ENCODE results near the gene SATB2.

The SATB2 gene

DNA sequence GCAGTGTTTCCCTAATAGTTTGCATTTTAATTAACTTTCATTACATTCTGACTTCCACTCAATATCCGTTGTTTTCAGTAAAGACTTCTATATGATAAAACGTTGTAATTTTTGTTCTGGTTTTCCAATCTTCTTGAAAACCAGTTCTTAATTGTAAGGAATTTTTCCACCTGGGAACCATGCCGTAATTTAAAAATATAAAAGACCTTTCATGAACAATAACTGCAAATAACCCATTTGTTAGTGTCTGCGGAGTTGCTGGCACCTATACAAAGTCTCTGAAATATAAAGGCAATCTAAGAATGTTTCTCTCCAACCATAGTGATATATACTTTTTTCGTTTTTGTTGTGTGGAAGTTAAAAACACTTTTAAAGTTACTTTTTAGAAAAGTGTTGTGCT is 7.7 kb upstream of the SATB2 start:
- no peak for DNase-seq

DNA sequence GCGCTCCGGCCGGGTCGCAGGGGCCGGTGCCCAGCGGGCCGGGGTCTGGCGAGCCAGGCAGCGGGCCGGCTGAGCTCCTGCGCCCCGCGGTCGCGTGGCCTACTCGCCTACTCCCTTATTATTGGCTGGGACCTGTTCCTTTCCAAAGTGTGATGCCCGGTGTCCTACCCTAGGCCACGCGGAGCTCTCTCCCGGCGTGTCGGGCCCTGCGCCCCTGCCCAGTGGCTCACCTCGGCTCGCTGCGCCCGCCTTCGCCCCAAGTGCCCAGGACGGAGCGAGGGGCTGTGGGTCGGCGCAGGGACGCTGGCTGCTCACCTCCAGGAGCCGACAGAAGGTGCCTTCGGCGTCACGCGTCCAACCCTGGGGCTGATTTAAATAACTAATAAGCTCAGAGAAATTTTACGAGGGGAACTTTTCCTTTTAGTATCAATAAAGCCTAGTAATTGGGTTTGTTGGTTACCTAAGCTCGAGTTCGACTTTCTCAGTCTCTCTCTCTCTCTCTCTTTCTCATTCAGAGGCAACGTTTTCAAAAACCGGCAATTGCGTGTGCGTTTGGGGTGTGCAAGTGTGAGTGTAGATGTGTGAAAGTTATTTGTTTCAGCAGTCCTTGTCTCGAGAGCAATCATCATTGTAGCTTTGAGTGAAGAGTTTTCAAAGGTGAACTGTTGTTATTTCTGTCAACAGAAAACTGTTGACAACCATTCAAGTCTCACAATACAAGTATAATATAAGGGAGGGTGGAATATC is 7.0 kb upstream of the SATB2 start:
- DNase-seq: no peak

DNA sequence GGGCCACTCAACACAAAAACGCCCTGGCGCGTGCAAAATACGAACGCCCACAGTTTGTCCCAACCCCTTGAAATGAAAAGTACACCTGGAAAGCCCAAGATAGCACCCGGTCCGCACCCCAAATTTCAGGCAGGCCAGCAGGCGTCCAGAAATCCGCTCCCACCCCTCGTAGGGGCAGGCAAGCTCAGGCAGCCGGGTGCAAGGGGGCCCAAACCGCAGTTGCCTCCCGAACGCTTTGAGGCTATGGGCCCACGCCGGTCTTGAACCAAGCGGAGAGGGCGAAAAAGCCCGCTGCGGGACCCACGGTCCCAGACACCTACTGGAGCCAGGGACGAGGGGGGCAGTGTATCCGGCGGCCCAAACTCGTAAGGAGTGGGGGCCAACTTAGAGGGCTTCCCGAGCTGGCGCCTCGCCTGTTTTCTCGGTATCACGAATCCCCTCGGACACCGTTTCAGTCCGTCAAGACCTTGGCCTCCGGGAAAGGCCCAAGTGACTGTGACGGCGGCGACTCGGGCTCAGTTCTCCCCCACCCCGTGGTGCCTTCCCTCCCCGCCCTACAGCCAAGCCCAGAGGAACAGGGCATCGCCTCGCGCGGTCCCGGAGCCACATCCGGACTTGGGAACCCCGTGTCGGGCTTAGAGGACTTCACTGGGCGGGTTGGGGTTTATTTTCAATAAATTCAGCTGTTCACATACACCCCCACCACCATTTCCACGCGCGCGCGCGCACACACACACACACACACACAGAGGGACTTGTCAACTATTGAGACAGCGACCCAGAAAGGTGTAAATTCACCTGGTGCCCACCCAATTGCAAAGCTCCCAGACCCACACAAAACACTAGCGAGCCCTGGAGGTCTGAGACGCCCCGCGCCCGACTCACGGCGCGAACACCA is 6.2 kb upstream of the SATB2 start:
- no peak for DNase-seq

DNA sequence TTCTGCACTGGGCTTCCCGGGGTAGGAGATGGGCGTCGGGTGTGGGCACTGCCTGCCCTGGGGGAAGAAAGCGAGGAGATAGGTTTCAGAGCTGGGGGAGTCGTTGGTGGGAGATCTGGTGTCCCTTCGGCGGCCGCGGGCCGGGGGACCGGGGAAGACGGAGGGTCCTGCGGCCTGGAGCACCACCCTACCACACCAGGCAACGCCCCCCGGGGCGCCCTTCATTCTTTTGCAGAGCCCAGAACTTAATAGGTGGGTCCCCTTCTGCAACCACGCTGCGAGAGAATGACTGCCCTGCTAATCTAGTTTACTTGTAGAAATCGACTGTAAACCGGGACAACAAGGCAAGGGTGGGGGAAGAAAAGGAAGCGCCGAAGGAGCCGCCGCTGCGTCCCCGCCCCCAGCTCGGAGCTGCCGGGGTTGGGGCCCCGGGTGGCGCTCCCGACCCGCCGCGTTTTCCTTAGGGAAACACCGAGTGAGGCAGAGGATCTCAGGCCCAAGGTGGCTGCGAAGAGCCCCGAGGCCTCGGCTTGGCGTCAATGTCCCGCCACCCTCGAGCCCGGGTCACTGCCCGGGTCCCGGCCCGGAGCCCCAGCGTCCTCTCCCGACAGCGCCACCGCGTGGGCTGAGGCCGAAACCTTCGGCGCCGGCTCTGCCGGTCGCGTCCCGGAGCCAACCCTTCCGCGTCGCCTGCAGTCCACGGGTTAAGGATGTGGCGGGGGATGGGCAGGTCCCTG is 5.4 kb upstream of the SATB2 start:
- peak; percentile 18 for DNase-seq

DNA sequence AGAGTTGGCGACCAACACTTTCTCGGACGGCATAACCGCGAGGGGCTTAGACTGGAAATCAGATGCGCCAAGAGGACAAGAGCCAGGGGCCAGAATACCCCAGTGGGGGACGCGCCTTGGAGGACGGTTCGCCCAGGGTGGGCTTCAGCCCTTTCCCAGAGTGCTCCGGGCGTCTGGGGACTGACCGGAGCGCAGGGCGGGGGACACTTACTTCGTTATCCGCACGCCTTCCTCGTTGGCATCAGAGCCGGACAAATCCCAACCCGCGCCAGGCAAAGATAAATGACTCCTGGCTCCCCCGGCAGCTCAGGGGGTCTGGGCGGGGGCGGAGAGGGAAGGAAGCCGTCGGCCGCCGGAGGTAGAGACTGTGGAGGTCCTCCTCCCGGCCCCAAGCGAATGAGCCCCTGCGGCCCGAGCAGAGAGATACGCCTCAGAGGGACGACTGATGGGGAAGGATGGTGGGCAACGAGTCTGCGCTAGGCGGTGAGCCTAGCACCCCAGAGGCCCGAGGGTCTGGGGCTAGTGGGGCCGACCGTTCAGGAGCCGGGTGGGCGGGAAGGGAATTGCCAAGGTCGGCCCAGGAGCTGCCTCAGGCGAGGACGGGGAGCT is 4.7 kb upstream of the SATB2 start:
- DNase-seq: no peak

DNA sequence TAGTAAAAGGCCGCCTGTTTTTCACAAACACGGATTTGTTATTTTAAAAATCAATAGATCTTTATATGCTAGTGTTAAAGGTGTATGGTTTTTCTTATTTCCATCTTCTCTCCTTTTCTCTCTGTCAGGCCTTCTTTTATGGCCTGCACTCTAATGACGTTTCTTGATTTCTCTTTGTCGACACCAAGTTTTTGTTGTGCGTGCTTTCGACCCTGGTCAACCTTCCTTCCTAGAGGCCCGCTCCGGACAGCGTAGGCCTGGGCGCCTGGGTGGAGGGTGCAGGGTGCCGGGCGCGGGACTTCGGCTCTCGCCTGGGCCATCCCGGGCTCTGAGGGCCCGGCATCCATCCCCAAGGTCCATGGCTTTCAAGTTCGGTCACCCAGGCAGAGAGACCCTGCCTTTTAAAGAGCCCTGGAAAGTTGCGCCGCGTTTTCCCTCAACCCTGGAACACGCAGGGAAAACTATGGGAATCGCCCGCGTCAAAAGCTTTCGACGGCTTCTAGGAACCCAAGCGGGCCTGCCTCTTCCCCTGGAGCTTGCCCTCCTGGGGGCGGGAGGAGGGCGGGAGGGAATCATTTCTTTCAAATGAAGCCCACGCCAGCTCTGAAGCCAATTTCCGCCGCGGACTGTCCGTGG is 4.1 kb upstream of the SATB2 start:
- DNase-seq: no peak

DNA sequence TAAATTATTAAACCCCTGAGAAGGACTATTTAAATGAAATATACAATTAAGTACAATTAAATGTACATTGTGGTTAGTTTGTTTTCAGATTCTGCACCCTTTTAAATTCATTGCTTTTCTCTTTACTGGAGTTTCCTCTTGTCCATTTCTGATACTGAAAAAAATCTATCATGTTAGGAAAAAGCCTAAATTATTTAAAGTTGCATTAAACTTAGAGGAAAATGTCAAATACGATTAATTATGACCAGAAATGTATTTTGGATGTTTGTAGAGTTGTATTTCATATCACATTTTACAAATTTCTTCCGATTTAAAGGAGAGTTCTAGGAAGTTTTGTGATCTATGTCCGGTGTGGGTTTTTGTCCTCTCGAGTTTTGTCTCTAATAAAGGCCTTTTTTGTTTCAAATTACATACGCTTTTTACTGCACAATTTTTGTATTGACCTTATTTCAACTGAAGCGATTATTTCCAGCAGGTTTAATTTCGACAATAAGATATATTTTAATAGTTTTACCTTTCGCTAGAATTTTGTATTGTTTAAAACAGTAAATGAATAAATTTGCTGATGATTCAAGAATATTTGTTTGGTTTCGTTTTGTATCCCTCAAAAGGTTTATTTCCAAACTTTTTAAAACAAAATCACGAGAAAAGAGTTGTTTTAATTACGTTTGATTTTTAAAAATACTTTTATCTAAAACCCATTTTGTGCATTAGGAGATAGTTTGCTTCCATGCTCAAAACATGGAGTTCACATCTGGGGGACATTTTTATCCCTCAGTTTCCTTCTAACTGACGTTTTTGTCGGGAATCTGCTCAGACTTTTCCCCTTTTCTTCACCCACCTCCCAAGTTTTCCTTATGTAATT is 3.3 kb upstream of the SATB2 start:
- DNase-seq: no peak

DNA sequence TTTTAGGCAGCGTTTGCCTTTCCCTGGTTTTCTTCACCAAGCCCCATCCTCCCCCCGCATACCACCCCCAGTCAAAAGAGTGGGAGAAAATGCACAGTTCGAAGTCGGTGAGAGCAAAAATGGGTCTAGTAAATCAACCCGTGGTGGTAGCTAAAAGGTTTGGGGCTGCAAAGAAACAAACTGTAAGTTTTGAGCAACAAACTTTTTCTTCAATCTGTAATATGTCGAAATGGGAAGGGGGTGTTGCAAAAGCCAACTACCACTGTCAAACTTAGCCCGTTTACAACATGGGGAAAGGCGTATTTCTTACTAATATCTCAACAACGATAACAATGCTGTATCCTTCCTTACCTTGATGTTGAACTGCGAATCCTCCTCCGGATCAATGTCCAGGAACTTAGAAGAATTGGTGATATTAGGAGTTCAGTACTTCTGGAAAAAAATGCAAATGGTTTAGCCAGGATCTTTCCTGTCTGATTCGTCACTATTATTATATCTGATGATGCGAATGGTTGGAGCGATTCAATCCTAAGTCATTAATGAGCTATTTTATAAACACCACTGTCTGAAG is 2.4 kb upstream of the SATB2 start:
- peak; percentile 54 for DNase-seq

DNA sequence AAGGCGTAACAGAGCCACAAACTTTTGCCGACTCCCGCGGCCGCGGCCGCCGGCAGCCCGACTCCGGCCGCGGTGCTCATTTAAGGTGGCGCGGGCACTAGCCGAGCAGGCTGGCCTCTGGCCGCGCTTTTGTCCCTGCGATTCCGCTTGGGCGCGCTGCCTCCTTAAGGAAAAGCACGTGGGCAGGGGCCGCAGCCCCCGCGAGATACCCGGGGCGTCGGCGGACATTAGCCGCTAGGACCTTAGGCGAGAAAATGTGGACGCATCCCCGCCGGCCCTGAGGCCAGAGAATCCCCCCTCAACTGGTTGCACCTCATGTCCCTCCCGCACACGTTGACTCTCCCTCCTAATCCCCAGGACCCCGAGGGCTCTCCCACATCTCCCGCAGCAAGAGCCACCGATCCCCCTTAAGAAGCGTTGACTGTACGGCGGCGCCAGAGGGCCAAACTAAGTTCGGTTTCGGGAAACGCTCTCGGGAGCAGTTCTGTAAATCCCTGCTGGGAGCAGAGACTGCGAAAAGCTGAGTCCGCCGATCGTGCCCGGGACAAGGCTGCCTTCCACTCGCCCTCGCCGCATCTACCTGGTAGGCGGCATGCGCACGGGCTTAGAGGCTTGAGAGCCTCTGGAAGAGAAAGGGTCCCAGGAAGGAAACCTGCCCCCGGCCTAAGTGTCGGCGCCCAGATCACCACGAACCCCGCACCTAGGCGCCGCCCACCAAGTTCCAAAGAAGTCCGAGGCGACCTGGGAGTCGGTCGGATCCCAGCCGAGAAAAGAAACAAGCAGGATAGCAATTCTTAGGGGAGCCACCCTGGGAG is 1.8 kb upstream of the SATB2 start:
- peak; percentile 85 for DNase-seq

DNA sequence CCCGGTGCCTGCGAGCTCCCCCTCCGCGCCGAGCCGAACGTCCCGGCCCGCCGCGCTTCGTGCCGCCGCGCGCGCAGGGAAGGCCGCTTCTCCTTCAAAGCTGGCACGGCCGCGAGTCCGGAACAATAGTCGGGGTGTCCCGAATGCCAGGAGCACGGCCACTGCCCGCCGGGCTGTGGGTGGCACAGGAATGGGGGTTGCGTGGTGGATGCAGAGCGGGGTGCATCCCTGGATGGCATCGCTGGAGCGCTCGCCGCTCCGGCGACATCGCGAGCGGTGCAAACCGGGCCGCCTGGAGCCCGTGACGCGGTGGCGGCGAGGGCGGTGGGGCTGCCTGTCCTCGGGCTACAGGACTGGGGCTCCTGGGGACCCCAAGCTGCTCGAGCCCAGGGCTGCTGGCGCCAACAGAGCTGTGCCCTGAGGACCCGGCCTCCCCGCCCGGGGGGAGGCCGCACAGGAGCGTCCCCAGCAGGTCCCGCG is 1.1 kb upstream of the SATB2 start:
- DNase-seq: peak; percentile 58

DNA sequence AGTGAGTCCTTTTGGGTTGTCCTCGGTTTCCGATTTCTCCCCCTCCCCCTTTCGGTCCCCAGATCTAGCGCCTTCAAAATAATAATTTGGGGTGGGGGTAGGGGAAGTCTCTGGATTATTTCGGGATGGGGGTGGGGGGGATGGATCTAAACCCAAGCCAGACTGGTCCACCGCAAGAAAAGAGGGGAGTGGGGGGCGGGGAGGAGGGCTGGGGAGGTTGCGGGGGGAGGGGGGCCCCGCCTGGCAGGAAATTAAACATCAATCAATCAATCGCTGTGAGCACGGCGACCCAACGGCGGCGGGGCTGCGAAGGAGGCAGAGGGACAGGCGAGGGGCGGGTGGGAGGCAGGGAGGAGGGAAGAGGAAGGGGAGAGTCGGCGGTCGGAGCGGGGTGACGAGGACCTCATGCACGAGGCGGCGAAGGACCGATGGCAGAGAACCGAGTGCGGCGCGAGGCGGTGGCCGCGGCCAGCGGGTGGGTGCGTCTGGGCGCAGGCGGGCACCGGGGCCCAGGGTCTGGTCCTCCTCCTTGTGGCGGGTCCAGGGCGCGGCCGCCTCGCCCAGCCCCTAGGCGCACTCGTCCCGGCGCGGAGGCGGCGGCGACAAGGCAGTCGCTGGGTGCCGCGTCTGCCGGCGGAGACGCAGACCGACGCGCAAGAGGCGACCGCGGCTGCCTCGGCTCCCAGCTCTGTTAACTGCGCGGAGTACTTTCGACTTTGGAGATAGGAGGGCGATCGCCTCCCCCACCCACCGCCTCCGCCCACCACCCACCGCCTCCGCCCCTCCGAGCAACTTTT is 468 bp upstream of the SATB2 start:
- peak; percentile 58 for DNase-seq

DNA sequence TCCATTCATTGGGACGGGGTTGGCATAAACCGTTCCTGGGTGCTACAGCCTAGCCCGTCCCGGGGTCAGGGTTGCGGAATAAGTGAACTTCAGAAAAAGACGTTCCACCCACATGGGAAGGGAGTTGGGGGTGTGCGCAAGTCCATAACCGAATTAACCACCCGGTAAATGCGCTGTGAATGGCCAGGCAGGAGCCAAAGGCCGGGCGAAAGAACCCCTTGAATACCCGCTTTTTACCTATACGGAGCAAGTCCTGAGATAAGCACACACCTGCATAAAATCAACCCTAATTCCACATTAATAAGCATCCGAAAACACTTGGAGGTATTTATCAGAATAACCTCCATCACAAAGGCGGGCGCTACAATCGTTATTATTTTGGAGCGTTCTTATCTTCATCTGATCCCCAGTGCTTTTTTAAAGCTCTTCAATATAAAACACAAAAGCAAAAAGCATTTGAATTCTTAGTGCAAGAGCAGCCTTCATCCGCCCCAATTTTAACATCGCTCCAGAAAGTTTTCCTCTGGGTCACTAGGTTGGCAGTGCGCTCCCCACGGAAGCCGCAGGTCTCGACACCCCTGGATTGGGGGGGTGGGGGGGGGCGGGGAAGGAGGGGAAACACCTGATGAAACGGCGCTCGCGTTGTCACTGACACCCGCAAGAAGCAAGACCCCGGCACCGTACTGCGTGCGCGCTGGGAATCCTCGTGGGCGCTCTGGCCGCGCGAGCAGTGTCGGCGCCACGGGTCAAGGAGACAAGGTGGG is 1.2 kb downstream of the SATB2 start:
- peak; percentile 18 for DNase-seq

DNA sequence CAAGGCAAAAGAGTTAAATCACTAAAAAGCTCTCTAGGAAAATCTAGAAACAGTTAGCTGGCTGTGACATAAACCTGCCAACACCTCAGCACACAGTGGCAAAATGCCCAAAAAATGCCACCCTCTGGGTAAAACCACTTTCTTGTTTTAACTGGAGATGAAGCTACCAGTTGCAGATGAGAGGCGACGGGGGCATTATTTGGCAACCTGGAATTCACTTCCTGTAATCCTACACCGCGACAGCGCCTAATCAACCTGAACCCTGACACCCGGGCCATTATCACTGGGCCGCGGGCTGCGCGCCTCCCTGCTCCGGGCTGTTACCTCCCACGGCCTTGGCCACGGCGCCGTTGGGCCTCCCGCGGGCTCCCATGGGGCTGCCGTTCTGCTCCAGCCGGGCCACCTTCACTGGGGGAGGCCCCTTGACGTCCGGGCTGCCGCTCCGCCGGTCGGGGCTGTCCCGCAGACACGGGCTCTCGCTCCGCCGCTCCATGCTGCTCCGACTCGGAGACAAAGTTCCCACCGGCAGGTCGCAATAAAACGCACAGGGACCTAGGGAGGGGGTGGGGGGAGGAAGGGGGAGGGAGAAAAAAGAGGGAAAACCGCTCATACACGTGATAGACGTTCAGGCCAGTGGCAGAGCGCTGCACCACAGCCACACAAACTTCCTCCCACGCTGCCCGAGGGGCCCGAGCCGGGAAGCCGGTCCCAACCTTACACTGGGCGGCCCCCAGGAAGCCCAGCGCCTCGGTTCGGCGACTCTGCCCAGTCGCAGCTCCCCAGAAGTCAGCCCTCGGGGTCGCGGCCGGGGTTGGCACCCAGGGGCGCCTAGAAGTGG is 2.0 kb downstream of the SATB2 start:
- peak; percentile 74 for DNase-seq

DNA sequence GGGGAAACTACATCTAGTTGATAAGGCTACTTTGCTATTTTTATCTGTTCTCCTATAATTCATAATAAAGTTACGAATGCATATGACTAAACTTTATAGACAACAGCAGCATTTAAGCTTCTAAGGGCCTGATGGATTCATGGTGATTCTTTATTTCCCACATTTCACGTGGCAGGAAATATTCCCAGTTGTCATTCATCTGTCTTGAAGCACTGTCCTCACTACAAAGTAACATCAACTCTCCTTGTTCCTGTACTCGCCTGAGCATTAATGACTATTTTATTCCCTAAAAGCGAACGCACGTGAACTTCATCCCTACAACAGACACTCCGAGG is 2.6 kb downstream of the SATB2 start:
- DNase-seq: peak; percentile 74

DNA sequence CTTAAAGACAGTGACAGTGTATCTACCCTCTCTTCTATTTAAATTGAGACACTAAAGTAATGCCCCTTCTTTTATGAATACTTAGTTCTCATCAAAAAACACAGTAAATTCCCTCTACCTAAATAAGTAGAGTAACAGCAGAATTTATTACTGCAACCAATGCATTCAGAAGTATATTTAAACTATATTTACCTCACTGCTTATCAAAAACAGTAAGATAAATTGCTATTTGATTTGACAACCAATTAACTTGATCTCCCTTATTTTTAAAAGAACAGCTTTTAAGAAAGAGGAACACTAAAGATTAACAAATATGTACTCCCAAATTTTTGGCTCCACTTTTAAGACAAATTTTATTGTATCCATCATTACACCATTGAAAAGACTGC is 4.8 kb downstream of the SATB2 start:
- DNase-seq: no peak

DNA sequence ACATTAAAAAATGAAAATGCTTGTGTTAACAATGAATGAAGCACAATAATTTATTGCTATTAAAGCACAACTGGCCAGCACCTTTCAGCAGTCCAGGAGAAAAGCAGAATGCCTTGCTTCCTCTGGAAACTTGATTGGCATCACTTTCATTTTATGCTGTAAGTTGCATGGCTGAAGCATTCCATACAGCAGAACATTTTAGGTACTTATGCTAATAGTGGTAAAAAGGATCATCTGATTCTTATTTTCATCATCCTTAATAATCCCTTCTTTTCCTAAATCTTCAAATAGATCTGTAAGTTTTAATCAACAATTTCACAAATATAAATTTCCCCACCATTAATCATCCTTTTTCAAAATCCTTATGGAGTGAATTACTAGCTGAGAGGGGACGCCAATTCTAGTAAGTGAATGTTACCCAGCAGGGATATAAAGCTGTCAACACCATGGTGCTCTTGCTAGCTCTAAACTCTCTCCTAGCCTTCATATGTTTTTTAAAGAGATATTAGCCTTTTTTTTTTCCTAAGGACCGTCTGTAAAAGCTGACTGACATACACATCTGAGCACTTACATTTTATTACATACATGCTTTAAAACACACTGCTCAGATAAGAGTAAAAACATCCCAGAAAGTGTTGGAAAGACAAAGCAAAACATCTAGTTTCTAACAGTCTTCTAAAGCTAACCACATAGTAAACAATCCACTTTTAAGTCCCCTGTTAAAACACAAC is 5.3 kb downstream of the SATB2 start:
- no peak for DNase-seq

DNA sequence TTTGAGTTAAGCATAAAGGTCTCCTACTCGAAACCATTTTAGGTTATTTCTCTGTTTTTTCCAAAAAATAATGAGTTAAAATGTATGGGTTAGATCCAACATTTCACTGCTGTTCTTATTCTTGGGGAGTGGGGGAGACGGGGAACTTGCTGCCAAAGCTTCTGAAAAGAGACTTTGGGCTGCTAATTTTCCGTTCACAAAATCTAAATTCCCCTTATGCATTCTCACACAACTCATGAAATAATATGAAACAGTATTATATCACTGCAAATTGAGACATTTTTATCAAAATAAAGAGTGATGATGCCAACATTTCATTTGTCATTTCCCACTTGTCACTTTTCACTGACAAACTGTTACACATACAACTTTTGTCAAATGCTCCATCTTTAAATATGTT is 7.8 kb downstream of the SATB2 start:
- DNase-seq: no peak
